ENCODE results near the gene CLCN7.
A peak's percentile ranks its signal among the peaks of the same experiment; 100 is the strongest.

Gene CLCN7

DNA sequence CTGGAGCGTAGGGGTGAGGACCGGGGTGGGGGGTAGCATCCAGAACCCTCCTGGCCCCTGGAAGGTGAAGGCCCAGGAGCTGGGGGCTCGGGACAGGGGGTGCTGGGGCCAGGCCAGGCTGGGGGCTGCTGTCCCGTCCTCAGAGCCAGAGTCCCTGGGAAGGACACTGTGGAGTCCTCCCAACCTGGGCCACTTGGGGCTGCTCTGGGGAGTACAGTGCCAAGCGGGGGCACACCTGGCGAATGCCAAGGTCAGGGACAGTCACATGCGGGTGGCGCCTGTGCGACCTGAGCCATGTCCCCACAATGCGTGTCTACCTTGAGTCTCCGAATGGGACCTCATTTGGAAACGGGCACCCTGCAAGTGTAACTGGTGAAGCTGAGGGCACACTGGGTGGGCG, 45.2 kb downstream of the CLCN7 start:
- no peak for DNase-seq (ENCODE audit: low read depth)
- TF ChIP-seq, protein P1, sequence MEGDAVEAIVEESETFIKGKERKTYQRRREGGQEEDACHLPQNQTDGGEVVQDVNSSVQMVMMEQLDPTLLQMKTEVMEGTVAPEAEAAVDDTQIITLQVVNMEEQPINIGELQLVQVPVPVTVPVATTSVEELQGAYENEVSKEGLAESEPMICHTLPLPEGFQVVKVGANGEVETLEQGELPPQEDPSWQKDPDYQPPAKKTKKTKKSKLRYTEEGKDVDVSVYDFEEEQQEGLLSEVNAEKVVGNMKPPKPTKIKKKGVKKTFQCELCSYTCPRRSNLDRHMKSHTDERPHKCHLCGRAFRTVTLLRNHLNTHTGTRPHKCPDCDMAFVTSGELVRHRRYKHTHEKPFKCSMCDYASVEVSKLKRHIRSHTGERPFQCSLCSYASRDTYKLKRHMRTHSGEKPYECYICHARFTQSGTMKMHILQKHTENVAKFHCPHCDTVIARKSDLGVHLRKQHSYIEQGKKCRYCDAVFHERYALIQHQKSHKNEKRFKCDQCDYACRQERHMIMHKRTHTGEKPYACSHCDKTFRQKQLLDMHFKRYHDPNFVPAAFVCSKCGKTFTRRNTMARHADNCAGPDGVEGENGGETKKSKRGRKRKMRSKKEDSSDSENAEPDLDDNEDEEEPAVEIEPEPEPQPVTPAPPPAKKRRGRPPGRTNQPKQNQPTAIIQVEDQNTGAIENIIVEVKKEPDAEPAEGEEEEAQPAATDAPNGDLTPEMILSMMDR (conservative IDR thresholded peaks at IDR 0.05; ENCODE audit: low read depth, low read length): no peak
- no peak overlapping the region for H3K4me3 ChIP-seq (ENCODE audit: low read depth, low read length)

DNA sequence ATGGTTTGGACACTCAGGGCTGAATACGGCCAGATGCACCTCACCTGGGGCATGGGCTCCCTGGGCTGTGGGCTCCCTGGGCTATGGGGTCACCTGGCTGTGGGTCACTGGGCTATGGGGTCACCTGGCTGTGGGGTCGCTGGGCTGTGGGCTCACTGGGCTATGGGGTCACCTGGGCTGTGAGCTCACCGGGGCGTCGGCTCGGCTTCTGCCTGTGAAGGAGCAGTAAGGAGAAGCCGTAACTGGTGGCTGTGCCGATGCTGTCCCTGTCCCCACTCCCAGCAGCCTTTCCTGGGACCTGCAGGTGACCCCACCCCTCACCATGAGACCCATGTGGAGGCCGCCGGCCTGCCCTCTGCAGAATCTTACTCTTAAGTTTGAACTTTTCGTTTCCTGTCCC, 45.8 kb downstream of the CLCN7 start:
- no peak for DNase-seq (ENCODE audit: low read depth)
- TF ChIP-seq, protein P1 (conservative IDR thresholded peaks at IDR 0.05; ENCODE audit: low read depth, low read length): no peak
- H3K4me3 ChIP-seq (ENCODE audit: low read depth, low read length): no peak overlapping the region

DNA sequence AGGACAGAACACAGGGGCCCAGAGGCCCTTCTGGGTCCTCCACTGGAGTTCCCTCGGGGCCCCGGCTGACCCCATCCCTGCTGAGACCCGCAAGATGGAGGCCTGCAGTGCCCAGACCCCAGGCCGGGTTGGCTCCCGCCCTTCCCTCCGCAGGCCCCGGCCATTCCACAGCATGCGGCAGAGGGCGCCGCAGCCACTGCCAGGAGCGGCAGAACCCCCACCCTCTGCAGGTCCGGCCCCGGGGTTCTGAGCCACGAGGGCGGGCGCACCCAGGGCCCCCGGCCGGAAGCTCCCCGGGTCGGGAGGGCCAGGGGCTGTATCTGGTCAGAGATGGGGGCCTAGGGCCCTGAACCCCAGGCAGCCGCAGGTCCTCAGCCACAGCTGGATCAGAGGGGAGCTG, 46.3 kb downstream of the CLCN7 start:
- TF ChIP-seq, protein P1 (conservative IDR thresholded peaks at IDR 0.05; ENCODE audit: low read depth, low read length): peak; percentile 54
- peak; percentile 27 for DNase-seq (ENCODE audit: low read depth)
- H3K4me3 ChIP-seq (ENCODE audit: low read depth, low read length): no peak overlapping the region

DNA sequence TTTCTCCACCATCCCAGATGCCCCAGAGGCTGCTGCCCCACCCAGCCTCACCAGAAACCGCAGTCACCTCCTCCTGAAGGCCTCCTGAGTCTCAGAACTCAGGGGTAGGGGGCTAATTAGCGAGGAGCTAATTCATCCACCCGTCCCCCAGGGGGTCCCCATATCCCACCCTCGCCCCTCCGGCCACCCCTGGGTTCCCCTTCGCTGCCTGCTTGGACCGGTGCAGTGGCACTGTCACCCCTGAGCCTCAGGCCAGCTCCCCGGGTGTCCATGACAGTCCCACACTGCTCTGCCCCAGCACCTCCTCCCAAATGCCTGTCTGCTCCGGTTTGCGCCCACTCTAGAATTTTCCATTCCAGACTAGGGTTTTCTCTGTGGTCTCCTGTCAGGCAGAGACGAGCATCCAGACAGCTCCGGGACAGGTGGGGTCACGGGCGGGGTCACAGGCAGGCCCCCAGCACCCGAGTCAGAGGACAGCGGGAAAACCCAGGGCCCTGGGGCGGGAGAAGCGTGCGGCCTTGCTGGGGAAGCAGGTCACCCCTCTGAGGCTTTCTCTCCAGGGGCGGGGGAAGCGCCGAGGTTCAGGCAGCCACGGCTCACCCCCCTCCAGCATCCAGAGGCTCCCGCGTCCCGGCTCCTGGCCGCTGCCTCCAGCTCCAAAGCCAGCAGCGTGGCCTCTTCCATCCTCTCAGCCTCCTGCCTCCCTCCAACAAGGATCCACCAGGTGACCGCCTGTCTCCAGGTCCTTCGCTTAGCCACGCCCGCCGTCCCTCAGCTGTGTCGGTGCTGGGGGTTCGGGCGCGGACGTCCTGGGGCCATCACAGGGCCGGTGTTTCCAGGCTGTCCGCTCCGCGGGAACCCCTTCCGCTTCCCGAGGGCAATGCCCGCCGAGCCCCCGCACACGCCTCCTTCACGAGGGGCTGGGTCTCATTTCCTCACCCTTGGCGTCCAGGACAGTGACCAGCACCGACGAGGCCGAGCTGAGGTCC, 47.1 kb downstream of the CLCN7 start:
- no peak overlapping the region for H3K4me3 ChIP-seq (ENCODE audit: low read depth, low read length)
- TF ChIP-seq, protein P1 (conservative IDR thresholded peaks at IDR 0.05; ENCODE audit: low read depth, low read length): no peak
- no peak for DNase-seq (ENCODE audit: low read depth)

DNA sequence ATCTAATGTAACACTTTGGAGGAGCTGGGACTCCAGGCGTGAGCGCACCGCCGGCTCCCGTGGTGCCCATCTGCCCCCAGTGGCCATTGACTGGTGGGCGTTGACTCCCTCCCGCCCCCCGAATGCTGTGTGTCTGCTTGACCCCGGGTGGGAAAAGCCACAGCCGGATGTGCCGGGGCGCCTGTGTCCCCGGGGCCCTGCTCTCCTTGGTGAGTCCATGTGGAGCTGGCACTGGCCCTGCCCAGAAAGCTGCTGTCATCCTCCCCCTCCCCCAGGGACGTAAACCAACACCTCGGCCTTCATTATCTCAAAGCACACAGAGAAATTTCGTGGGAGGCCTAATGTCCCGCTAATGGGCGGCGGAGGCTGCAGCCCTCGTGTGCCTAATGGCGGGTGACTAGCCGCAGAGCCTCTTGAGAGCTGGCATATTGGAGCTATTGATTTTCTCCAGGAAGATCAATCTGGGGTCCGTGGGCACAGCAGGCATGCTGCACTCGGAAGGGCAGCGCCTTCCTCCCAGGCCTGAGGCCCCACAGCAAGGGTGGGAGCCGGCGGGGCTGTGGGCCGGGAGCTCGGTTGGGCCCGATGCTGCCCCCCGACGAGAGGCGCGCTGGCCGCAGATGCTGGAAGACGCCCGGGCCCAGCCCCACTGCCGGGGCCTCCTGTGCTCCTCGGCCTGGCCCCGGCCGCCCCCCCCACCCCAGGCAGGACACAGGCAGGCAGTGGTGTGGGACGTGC, 47.9 kb downstream of the CLCN7 start:
- TF ChIP-seq, protein P1 (conservative IDR thresholded peaks at IDR 0.05; ENCODE audit: low read depth, low read length): no peak
- H3K4me3 ChIP-seq (ENCODE audit: low read depth, low read length): no peak overlapping the region
- no peak for DNase-seq (ENCODE audit: low read depth)

DNA sequence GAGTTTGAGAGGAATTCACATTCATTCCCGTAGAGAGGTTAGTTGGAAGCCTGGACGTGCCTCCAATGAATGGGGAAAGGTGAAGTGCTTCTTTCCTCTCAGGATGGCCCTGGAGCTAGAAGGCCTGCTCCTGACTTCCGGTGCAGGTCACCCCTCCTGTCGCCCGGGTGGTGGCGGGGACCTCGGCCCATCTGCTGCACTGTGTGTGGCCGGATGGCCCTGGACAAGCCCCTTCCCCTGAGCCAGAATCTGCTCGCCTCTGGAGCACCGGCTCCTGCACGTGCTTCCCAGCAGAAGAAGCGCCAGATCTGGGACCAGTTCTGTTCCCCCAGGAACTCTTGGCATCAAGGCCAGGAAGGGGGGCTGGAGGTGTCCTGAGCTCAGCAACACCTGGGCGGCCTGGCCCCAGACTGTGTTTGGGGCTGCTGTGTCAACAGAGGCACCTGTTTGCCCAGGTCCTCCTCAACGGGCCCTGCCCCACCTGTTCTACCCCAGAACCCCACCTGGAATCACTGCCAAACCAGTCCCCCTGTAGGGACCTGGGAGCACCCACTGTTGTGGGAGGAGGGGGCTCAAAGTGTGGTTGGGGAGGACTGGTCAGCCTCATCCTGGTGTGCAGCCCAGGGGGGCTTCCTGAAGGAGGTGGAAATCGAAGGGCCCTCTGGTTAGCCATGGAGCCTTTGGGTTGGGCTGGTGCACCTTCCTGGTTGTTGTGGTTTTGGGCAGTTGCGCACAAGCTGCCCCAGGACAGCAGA, 49.0 kb downstream of the CLCN7 start:
- TF ChIP-seq, protein P1 (conservative IDR thresholded peaks at IDR 0.05; ENCODE audit: low read depth, low read length): no peak
- no peak overlapping the region for H3K4me3 ChIP-seq (ENCODE audit: low read depth, low read length)
- DNase-seq (ENCODE audit: low read depth): no peak
